Measurements from ENCODE around the gene POLE.

GRCh38 chr12:132606466-132606865 is 80.7 kb downstream of the POLE start:
- TF ChIP-seq, protein P1, sequence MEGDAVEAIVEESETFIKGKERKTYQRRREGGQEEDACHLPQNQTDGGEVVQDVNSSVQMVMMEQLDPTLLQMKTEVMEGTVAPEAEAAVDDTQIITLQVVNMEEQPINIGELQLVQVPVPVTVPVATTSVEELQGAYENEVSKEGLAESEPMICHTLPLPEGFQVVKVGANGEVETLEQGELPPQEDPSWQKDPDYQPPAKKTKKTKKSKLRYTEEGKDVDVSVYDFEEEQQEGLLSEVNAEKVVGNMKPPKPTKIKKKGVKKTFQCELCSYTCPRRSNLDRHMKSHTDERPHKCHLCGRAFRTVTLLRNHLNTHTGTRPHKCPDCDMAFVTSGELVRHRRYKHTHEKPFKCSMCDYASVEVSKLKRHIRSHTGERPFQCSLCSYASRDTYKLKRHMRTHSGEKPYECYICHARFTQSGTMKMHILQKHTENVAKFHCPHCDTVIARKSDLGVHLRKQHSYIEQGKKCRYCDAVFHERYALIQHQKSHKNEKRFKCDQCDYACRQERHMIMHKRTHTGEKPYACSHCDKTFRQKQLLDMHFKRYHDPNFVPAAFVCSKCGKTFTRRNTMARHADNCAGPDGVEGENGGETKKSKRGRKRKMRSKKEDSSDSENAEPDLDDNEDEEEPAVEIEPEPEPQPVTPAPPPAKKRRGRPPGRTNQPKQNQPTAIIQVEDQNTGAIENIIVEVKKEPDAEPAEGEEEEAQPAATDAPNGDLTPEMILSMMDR (IDR thresholded peaks at IDR 0.05) = no peak
- no peak for TF ChIP-seq POLR2A (IDR thresholded peaks at IDR 0.05)

Data from lower leg skin (tissue), 3 donors.